H1 (cell line): ENCODE data around the gene FOSB. TPM values are rescaled to one million over a fixed set of nuclear protein-coding genes. Genes with fewer than 3 reads are reported as not detected.

ENCODE experiments used
- CTCF ChIA-PET: fragments of 300-600 bp; sonication (Branson Sonifier 250); formaldehyde crosslinking; loops from one replicate; lab custom pipeline; 2021; ENCODE audit not compliant: partially characterized antibody; lab: Charles Lee
- POLR2A ChIA-PET: fragments of 300-600 bp; sonication (Branson Sonifier 250); formaldehyde crosslinking; loops from one replicate; lab custom pipeline; 2021; ENCODE audit warnings: inconsistent platforms; ENCODE audit not compliant: partially characterized antibody; lab: Charles Lee
- DNase-seq, 2 experiments: peaks; one replicate each; pipeline versions ENCODE4 v3.0.0 to v3.0.0-alpha.2; 2010 to 2022; ENCODE audit warnings: low spot score in 2 of 2, low read depth in 1 of 2, mixed read lengths in 1 of 2
- FAIRE-seq: peaks from 2 replicates; lab custom pipeline; 2011; peaks lifted over from hg19 to GRCh38; lab: Jason Lieb, UNC
- H2AFZ ChIP-seq: 2 replicates; pipeline ENCODE4 v1.8.1; 2012; ENCODE audit warnings: low read length, inconsistent platforms
- H2AK5ac ChIP-seq: 2 replicates; pipeline ENCODE4 v1.6.1; 2013; ENCODE audit warnings: low read depth, low read length
- H2BK120ac ChIP-seq: replicated peaks from 2 replicates; pipeline ENCODE3; 2013; ENCODE audit warnings: low read depth, low read length, inconsistent platforms
- H2BK12ac ChIP-seq: 2 replicates; pipeline ENCODE4 v1.6.1; 2013; ENCODE audit warnings: low read depth, low read length
- H2BK15ac ChIP-seq: 2 replicates; pipeline ENCODE4 v1.6.1; 2013; ENCODE audit warnings: low read length
- H2BK20ac ChIP-seq: 2 replicates; pipeline ENCODE4 v1.6.1; 2013; ENCODE audit warnings: low read length
- H2BK5ac ChIP-seq: 2 replicates; pipeline ENCODE4 v1.6.1; 2013; ENCODE audit warnings: low read depth, low read length
- H3K14ac ChIP-seq: 2 replicates; pipeline ENCODE4 v1.6.1; 2013; ENCODE audit warnings: inconsistent platforms; ENCODE audit not compliant: insufficient read length
- H3K18ac ChIP-seq: 2 replicates; pipeline ENCODE4 v1.6.1; 2013; ENCODE audit warnings: low read length; ENCODE audit errors: extremely low read depth
- H3K23ac ChIP-seq: 2 replicates; pipeline ENCODE4 v1.6.1; 2013; ENCODE audit warnings: inconsistent platforms; ENCODE audit not compliant: insufficient read length
- H3K23me2 ChIP-seq: 2 replicates; pipeline ENCODE4 v1.6.1; 2013; ENCODE audit warnings: low read depth, low read length
- H3K27ac ChIP-seq: 2 replicates; pipeline ENCODE4 v1.6.1; 2011; ENCODE audit warnings: low read depth, low read length, inconsistent platforms
- H3K27me3 ChIP-seq, 4 experiments: replicated peaks in 1 of 4; 1 replicate in 1 of 4; 2 replicates in 3 of 4; pipeline versions ENCODE4 v1.6.1 to v1.8.1; 2011 to 2013; ENCODE audit warnings: low read length in 3 of 4, mild to moderate bottlenecking in 3 of 4, inconsistent platforms in 2 of 4, mixed read lengths in 2 of 4, moderate library complexity in 1 of 4; ENCODE audit not compliant: control insufficient read depth in 3 of 4, insufficient read depth in 3 of 4; ENCODE audit errors: extremely low read depth in 1 of 4
- H3K36me3 ChIP-seq, 4 experiments: 2 replicates each; pipeline versions ENCODE4 v1.6.1 to v1.8.1; 2011 to 2013; ENCODE audit warnings: mild to moderate bottlenecking in 4 of 4, low read length in 3 of 4, moderate library complexity in 2 of 4, control low read depth in 1 of 4, inconsistent platforms in 1 of 4; ENCODE audit not compliant: insufficient read depth in 4 of 4, control insufficient read depth in 2 of 4
- H3K4ac ChIP-seq: replicated peaks from 2 replicates; pipeline ENCODE3; 2013; ENCODE audit warnings: low read length, low read depth, mixed read lengths, inconsistent platforms; ENCODE audit not compliant: insufficient read length
- H3K4me1 ChIP-seq, 4 experiments: replicated peaks in 1 of 4; 1 replicate in 1 of 4; 2 replicates in 3 of 4; pipeline versions ENCODE4 v1.6.1 to v1.8.1; 2011 to 2013; ENCODE audit warnings: low read length in 3 of 4, inconsistent platforms in 2 of 4, mixed read lengths in 1 of 4; ENCODE audit not compliant: insufficient read depth in 4 of 4, control insufficient read depth in 3 of 4
- H3K4me2 ChIP-seq, 2 experiments: 2 replicates each; pipeline versions ENCODE4 v1.6.1 to v1.8.1; 2011 to 2013; ENCODE audit warnings: low read depth in 2 of 2, low read length in 2 of 2, control low read depth in 1 of 2, inconsistent platforms in 1 of 2, mild to moderate bottlenecking in 1 of 2; ENCODE audit not compliant: insufficient read depth in 1 of 2
- H3K4me3 ChIP-seq, 4 experiments: fragments of 200-600, 300-600 bp in 1 of 4; sonication (generic), shearing (Covaris generic), sonication (Bioruptor Twin) in 1 of 4; 2 replicates each; pipeline versions ENCODE4 v1.5.1 to v1.8.1; 2011 to 2016; ENCODE audit warnings: low read length in 4 of 4, low read depth in 3 of 4, control low read depth in 2 of 4, inconsistent platforms in 2 of 4, mild to moderate bottlenecking in 2 of 4, mixed read lengths in 1 of 4, moderate library complexity in 1 of 4; ENCODE audit not compliant: insufficient read depth in 2 of 4; ENCODE audit errors: extremely low read depth in 1 of 4
- H3K56ac ChIP-seq: replicated peaks from 2 replicates; pipeline ENCODE3; 2013; ENCODE audit warnings: low read depth, mild to moderate bottlenecking, mixed read lengths, low read length, inconsistent platforms; ENCODE audit not compliant: insufficient read length
- H3K79me1 ChIP-seq: 2 replicates; pipeline ENCODE4 v1.6.1; 2013; ENCODE audit warnings: low read depth, low read length, control low read depth
- H3K79me2 ChIP-seq, 2 experiments: 2 replicates each; pipeline versions ENCODE4 v1.6.1 to v1.8.1; 2012 to 2013; ENCODE audit warnings: low read length in 2 of 2, mild to moderate bottlenecking in 2 of 2, inconsistent platforms in 1 of 2; ENCODE audit not compliant: insufficient read depth in 2 of 2, control insufficient read depth in 1 of 2
- H3K9ac ChIP-seq, 4 experiments: replicated peaks in 1 of 4; 1 replicate in 1 of 4; 2 replicates in 3 of 4; pipeline versions ENCODE4 v1.6.1 to v1.8.1; 2011 to 2013; ENCODE audit warnings: low read depth in 3 of 4, low read length in 3 of 4, control low read depth in 2 of 4, mild to moderate bottlenecking in 2 of 4, moderate library complexity in 2 of 4, inconsistent platforms in 1 of 4; ENCODE audit errors: extremely low read depth in 1 of 4
- H3K9me3 ChIP-seq, 2 experiments: 2 replicates each; pipeline versions ENCODE4 v1.6.1 to v1.8.1; 2012 to 2013; ENCODE audit warnings: mild to moderate bottlenecking in 2 of 2, moderate library complexity in 2 of 2, control low read depth in 1 of 2, inconsistent platforms in 1 of 2, low read depth in 1 of 2, low read length in 1 of 2, mixed read lengths in 1 of 2; ENCODE audit not compliant: insufficient read depth in 2 of 2
- H4K20me1 ChIP-seq, 2 experiments: replicated peaks in 1 of 2; 2 replicates each; pipeline versions ENCODE3 to v1.8.1; 2011 to 2013; ENCODE audit warnings: inconsistent platforms in 2 of 2, low read length in 2 of 2, mild to moderate bottlenecking in 1 of 2; ENCODE audit not compliant: insufficient read depth in 2 of 2, control insufficient read depth in 1 of 2
- H4K5ac ChIP-seq: 2 replicates; pipeline ENCODE4 v1.6.1; 2013; ENCODE audit warnings: low read length, low read depth, mixed read lengths, inconsistent platforms; ENCODE audit not compliant: insufficient read length
- H4K8ac ChIP-seq: 2 replicates; pipeline ENCODE4 v1.8.0; 2013; ENCODE audit warnings: mild to moderate bottlenecking, moderate library complexity, low read length, inconsistent platforms; ENCODE audit not compliant: insufficient read depth; ENCODE audit errors: extremely low read depth
- H4K91ac ChIP-seq: replicated peaks from 2 replicates; pipeline ENCODE3; 2013; ENCODE audit warnings: low read length, mixed read lengths, inconsistent platforms; ENCODE audit not compliant: insufficient read length
- ASH2L ChIP-seq: fragments of 200-600, 300-600 bp; sonication (generic); IDR thresholded peaks from one replicate; pipeline ENCODE4 v1.7.1; 2017; ENCODE audit warnings: low read length
- BRCA1 ChIP-seq: IDR thresholded peaks from 2 replicates; pipeline ENCODE4 v1.6.1; 2012; ENCODE audit warnings: low read depth, low read length, improper control_type of control experiment
- CHD2 ChIP-seq: IDR thresholded peaks from 2 replicates; pipeline ENCODE4 v1.6.1; 2012; ENCODE audit warnings: low read length, improper control_type of control experiment
- JUN ChIP-seq: IDR thresholded peaks from 2 replicates; pipeline ENCODE4 v1.6.1; 2011; ENCODE audit warnings: low read depth, mild to moderate bottlenecking, improper control_type of control experiment, low read length
- KDM4A ChIP-seq: IDR thresholded peaks from one replicate; pipeline ENCODE4 v1.7.1; 2012; ENCODE audit warnings: low read depth, mild to moderate bottlenecking, moderate library complexity, low read length, inconsistent platforms; ENCODE audit not compliant: severe bottlenecking
- PHF8 ChIP-seq: fragments of 200-600 bp; sonication (generic); conservative IDR thresholded peaks from 2 replicates; pipeline ENCODE4 v1.7.1; 2012; ENCODE audit warnings: low read depth, mild to moderate bottlenecking, inconsistent platforms, low read length, moderate library complexity
- WGBS, 2 experiments: shearing (Covaris generic) in 1 of 2; methylation state at CpG; one replicate each; pipeline versions ENCODE4 v1.1.6 to v1.1.7; 2013 to 2015; ENCODE audit warnings: low lambda C conversion rate in 2 of 2, mixed read lengths in 2 of 2, inconsistent platforms in 1 of 2, low coverage in 1 of 2, missing lambda C conversion rate in 1 of 2; ENCODE audit not compliant: insufficient replicate concordance in 2 of 2, insufficient coverage in 1 of 2, insufficient read length in 1 of 2; ENCODE audit errors: extremely low coverage in 1 of 2, missing lambda C conversion rate in 1 of 2; 5-methylcytosine and 5-hydroxymethylcytosine counted together
- polyA plus RNA-seq, 7 experiments: library from polyadenylated mRNA; depleted of rRNA in 3 of 7; stranded (reverse) in 5 of 7; unstranded in 2 of 7; fragments of >200 nt in 5 of 7; fragments of 200-250 nt in 2 of 7; gene quantifications; 1 replicate in 5 of 7; 2 replicates in 1 of 7; 4 replicates in 1 of 7; pipeline versions ENCODE4 v1.2.1 to v1.2.3, GENCODE V29; 2011 to 2013; ENCODE audit warnings: missing spikeins in 2 of 7, mixed read lengths in 2 of 7
- total RNA-seq: library from RNA; stranded (reverse); fragmentation: NEBNext Ultra II Directional; extraction: Animal tissue kit (Norgen Biotek cat#: 25700); gene quantifications from 2 replicates; pipeline ENCODE4 v1.2.1, GENCODE V29; 2021
- TF ChIP-seq, protein P1 (sequence below): IDR thresholded peaks from 2 replicates; pipeline ENCODE4 v1.6.1; 2012; ENCODE audit warnings: inconsistent platforms

Gene FOSB
- total and polyA plus RNA-seq, 2 of the 8 experiments (the other 6 are each of a cell fraction or from before 2014, with no cell fraction given), result 0.44 to 2.7 TPM

DNA sequence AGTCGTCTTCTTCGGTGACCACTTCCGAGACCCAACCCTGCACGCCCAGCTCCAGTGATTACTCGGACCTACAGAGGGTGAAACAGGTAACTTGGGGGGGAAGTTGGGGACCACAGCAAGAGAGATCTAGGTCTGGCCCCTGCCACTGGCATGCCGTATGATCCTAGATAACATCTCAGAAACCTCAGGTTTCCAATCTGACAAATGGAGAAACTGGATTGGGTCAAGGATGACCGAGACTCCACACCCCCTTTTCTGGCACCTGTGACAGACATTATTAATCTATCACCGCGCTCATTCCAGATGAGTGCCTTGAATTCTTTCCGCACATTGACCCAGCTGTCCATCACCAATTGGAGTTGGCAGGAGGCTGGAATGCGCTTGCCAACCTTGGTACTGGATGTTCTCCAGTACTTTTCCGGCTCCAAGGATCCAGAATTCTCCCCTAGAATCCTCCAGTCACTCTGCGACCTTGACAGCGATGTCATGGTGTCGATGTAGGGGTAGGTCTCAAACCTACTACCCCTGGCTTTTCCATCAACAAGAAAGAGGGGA, 56.9 kb downstream of the FOSB start:
- Histone ChIP-seq H3K4me3 (no peak overlapping the region), H3K23me2 (peaks cover 15% of the 10 kb centered on the region), H3K56ac (no peak overlapping the region), H3K27ac (no peak overlapping the region), H2AFZ (no peak overlapping the region), H4K20me1 (peaks cover 0 to 12% of the 10 kb centered on the region in 2 experiments), H3K18ac (no peak overlapping the region), H2AK5ac (no peak overlapping the region), H2BK5ac (no peak overlapping the region), H3K4me1 (peaks cover 0 to 14% (median 9%) of the 10 kb centered on the region in 4 experiments; a peak in 5 of 7 replicates), H4K8ac (no peak overlapping the region), H3K23ac (no peak overlapping the region), H3K9ac (no peak overlapping the region), H3K4me2 (no peak overlapping the region), H4K91ac (no peak overlapping the region), H3K79me1 (peaks cover 2% of the 10 kb centered on the region; the same call in 1 of the 2 replicates), H2BK120ac (no peak overlapping the region), H2BK20ac (no peak overlapping the region), H3K14ac (no peak overlapping the region), H3K79me2 (no peaks in the 10 kb centered on the region), H3K27me3 (peaks cover 0 to 5% (median 0%) of the 10 kb centered on the region in 4 experiments; a peak in 4 of 7 replicates), H2BK12ac (no peak overlapping the region), H3K36me3 (peaks cover 17 to 44% (median 27%) of the 10 kb centered on the region in 4 experiments), H4K5ac (no peak overlapping the region), H2BK15ac (no peak overlapping the region), H3K4ac (no peak overlapping the region), H3K9me3 (no peaks in the 10 kb centered on the region)
- DNase-seq (no peak), FAIRE-seq (no peak)
- 94% methylated on average over 15 of the region's 15 CpGs; no CpG with 5 or more reads in 1 of the 2 experiments for WGBS, 2 experiments
- CTCF ChIA-PET, result interaction anchor here (0.6 to 2.9 kb wide), 8 partner anchors 14 to 110 kb away, joined by 3 to 13 read pairs (median 6); partner anchors contain the start of gene PPM1N
- TF ChIP-seq BRCA1 (no peak), ASH2L (no peak), KDM4A (no peak), PHF8 (no peak), JUN (no peak), CHD2 (no peak)
- TF ChIP-seq, protein P1, sequence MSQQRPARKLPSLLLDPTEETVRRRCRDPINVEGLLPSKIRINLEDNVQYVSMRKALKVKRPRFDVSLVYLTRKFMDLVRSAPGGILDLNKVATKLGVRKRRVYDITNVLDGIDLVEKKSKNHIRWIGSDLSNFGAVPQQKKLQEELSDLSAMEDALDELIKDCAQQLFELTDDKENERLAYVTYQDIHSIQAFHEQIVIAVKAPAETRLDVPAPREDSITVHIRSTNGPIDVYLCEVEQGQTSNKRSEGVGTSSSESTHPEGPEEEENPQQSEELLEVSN, result no peak
- POLR2A ChIA-PET, result interaction anchor here (0.8 kb wide), 1 partner anchor 16 kb away, joined by 3 read pairs; no protein-coding TSS in a partner anchor
